Pancreas (tissue), 10 donors: ENCODE measurements around the gene MOV10L1. TPM values are rescaled to one million over a fixed set of nuclear protein-coding genes. Genes with fewer than 3 reads are reported as not detected.
A peak's percentile ranks its signal among the peaks of the same experiment; 100 is the strongest.

Experiments
- ATAC-seq, 4 donors: fragments of 200-7000 bp; cut with Tn5 transposase; one replicate each; pipeline versions ENCODE4 v1.8.0 to v1.9.1; 2020; ENCODE audit warnings: mild to moderate bottlenecking in 4 of 4, moderate library complexity in 4 of 4
- DNase-seq, 6 donors: peaks; one replicate each; pipeline ENCODE4 v3.0.0-alpha.2; 2020
- FAIRE-seq: peaks from 2 replicates; lab custom pipeline; 2012; peaks lifted over from hg19 to GRCh38; lab: Jason Lieb, UNC
- H3K27ac ChIP-seq, 4 donors: fragments of 200-600 bp; sonication (generic); 1 replicate in 3 of 4; 2 replicates in 1 of 4; pipeline versions ENCODE4 v1.5.0 to v1.8.0; 2020
- H3K27me3 ChIP-seq, 4 donors: fragments of 200-600 bp; one replicate each; pipeline ENCODE4 v1.8.0; 2021
- H3K36me3 ChIP-seq, 3 donors: fragments of 200-600 bp; sonication (generic) in 1 of 3; one replicate each; pipeline versions ENCODE4 v1.5.0 to v1.8.0; 2020 to 2021
- H3K4me1 ChIP-seq, 3 donors: fragments of 200-600 bp; one replicate each; pipeline ENCODE4 v1.8.0; 2021
- H3K4me3 ChIP-seq, 4 donors: fragments of 200-600 bp; sonication (generic) in 2 of 4; one replicate each; pipeline versions ENCODE4 v1.5.0 to v1.8.0; 2020 to 2021
- H3K9me3 ChIP-seq, 4 donors: fragments of 200-600 bp; one replicate each; pipeline ENCODE4 v1.8.0; 2021
- CTCF ChIP-seq, 4 donors: fragments of 200-600 bp; sonication (generic) in 3 of 4; IDR thresholded peaks; one replicate each; pipeline versions ENCODE4 v1.5.0 to v1.8.0; 2021; ENCODE audit warnings: antibody characterized with exemption in 4 of 4
- WGBS, 2 donors: extraction: QIAGEN DNeasy Blood & Tissue Kit; methylation state at CpG; one replicate each; pipeline ENCODE4 v1.1.7; 2013; 5-methylcytosine and 5-hydroxymethylcytosine counted together
- intact Hi-C, 3 donors: fragments of 100-400 bp; cut with DNase I; formaldehyde crosslinking; loops; one replicate each; pipeline versions ENCODE4 v1.11.1 to v1.14.2; 2022
- polyA plus RNA-seq, 2 donors: library from polyadenylated mRNA; stranded (reverse); fragments of 200-250 nt; gene quantifications; one replicate each; pipeline ENCODE4 v1.2.3, GENCODE V29; 2013
- total RNA-seq, 6 donors: library from RNA; stranded (reverse); fragmentation: NEBNext Ultra II Directional in 4 of 6; extraction: Animal tissue kit (Norgen Biotek cat#: 25700) in 4 of 6; gene quantifications; one replicate each; pipeline versions ENCODE4 v1.2.1 to v1.2.4, GENCODE V29; 2021 to 2023
- donor health status: healthy with polysubstance abuse.
- donor health status: DM: no; HTN: no; CAD: no; lungs with moderate emphysema.
- donor health status: DM: no; HTN: no; CAD: no.
- donor health status: control.
- donor health status: control.
- donor health status: Bipolar disorder and iron deficiency.
- donor health status: DM: yes; HTN: yes; CAD: no.
- donor health status: DM: no; HTN: no; CAD: no.
- donor health status: DM: no; HTN: no; CAD: no.
- donor health status: DM: yes; HTN: yes; CAD: no.

The MOV10L1 gene
- total RNA-seq (1 to 10 TPM in 1 of 6 donors, under 1 TPM in 4, not detected in 1; 0.09 to 1.9 (median 0.26) TPM), polyA plus RNA-seq (under 1 TPM; 0.23 to 0.80 TPM)

DNA sequence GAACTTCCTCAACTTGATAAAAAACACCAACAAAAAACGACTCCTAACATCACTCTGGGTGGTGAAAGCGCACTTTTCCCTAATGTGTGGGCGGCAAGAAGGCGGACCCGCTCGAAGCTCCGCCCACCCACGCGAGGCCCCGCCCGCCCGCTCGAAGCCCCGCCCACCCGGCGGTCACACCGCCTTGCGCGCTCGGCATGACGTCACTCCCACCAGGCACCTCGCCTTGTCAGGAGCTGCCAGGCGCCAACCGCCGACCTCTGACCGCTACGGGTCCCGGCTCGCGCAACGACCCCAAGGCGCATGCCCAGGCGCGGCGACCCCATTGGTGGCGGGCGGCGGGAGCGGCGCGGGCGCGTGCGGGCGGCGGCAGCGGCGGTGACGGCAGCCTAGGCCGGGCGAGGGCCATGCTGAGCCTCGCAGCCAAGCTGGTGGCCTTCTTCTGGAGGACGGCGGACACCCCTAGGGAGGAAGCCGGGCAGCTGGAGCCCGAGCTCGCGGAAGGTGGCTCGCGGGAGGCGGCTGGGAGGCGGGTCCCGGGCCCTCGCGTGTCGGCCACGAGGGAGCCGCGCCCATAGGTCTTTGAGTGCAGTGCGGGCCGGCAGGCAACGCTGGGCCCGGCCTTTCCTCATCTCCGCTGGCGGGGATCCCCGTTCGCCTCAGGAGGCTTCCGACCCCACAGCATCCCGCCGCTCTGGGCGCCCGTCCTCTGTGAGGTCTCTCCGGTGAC lies at the start of gene MOV10L1:
TSS of gene MOV10L1 (plus strand) at position 325 of the 730 bp plus-strand sequence. CDS start at position 408, 83 bp downstream.
- H3K36me3 ChIP-seq = no peaks in the 10 kb centered on the region

DNA sequence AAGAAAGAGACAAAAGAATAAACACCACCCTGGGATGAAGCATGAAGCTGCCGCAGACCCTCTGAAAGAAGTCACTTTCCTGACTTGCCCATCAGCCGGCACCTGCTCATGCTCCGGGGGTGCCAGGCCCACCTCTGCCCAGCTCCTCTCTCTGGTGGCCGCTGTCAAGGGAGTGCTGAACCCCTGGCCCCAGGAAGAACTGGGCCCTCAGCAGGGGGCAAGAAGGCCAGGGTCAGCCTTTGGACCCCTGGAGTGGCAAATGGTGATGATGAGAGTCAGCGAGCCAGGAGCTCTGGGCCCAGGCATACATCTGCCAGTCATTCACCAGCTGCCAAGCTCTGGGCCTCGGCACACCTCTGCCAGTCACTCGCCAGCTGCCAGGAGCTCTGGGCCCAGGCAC lies 49.1 kb upstream of the MOV10L1 start:
- H3K27me3 ChIP-seq = no peaks in the 10 kb centered on the region
- H3K9me3 ChIP-seq = no peaks in the 10 kb centered on the region
- TF ChIP-seq CTCF (IDR thresholded peaks at IDR 0.05) = no peak
- no peaks in the 10 kb centered on the region for H3K36me3 ChIP-seq
- 81 to 89% methylated on average over 7 of the region's 7 CpGs for WGBS, 2 donors
- DNase-seq (peak in 1 of 6 donors; percentile 26), ATAC-seq (no peak), FAIRE-seq (no peak)
- H3K4me3 ChIP-seq = no peak overlapping the region
- no peak overlapping the region for H3K27ac ChIP-seq
- no peaks in the 10 kb centered on the region for H3K4me1 ChIP-seq
- intact Hi-C loops = no loop called here

More for the DNA sequence above, at the start of gene MOV10L1:
- DNase-seq (peak in 5 of 6 donors; percentile 29 to 62 (median 50)), ATAC-seq (peak in 3 of 4 donors; percentile 18 to 85 (median 25)), FAIRE-seq (no peak)
- Histone ChIP-seq H3K27me3 (peaks cover 0 to 16% (median 0%) of the 10 kb centered on the region in 4 donors), H3K27ac (no peak within 1 kb of the TSS), H3K4me1 (no peaks in the 10 kb centered on the region), H3K4me3 (no peak within 1 kb of the TSS), H3K9me3 (no peaks in the 10 kb centered on the region)
- TF ChIP-seq CTCF (IDR thresholded peaks at IDR 0.05) = no peak
- 29 to 34% methylated on average over 77 to 83 of the region's 83 CpGs for WGBS, 2 donors
- intact Hi-C loops = no loop called here

DNA sequence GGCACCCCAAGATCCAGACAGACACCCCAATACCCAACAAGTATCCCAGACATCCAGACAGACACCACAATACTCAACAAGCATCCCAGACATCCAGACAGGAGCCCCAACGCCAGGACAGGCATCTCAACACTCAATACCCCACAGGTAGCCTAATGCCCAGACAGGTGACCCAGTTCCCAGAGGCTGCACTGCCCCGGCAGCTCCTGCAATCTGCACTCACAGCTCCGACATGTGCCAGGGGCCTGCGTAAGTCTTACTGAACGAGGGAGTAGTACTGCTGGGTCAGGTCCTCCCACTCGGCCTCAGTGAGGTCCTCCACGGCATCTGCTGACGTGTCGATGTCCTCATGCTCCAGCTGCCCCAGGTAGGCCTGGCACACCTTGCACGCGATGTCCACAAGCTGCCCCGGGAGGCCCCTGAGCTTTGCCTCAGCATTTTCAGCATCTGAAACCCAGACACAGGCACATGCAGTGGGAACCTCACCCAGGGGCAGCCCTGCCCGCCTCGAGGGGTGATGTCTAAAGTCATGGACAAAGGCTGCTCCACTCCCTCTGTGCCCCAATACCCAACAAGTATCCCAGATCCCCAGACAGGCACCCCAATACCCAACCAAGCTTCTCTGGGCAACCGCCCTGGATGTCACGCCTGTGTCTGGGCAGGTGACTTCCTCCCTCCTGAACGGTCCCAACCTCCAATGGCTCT lies 48.3 kb upstream of the MOV10L1 start:
- Histone ChIP-seq H3K4me3 (no peak overlapping the region), H3K9me3 (no peaks in the 10 kb centered on the region), H3K4me1 (no peaks in the 10 kb centered on the region), H3K27ac (no peak overlapping the region), H3K27me3 (no peaks in the 10 kb centered on the region), H3K36me3 (no peaks in the 10 kb centered on the region)
- DNase-seq (peak in 1 of 6 donors; percentile 47), FAIRE-seq (no peak), ATAC-seq (no peak)
- TF ChIP-seq CTCF (IDR thresholded peaks at IDR 0.05) = no peak
- 75 to 83% methylated on average over 17 of the region's 17 CpGs for WGBS, 2 donors
- intact Hi-C loops = no loop called here

GRCh38 chr22:50044485-50045118 lies 45.2 kb upstream of the MOV10L1 start:
- Histone ChIP-seq H3K36me3 (no peaks in the 10 kb centered on the region), H3K4me3 (no peak overlapping the region), H3K27ac (no peak overlapping the region), H3K9me3 (no peaks in the 10 kb centered on the region), H3K4me1 (no peaks in the 10 kb centered on the region), H3K27me3 (no peaks in the 10 kb centered on the region)
- intact Hi-C loops = no loop called here
- DNase-seq = peak in 1 of 6 donors; percentile 32
- WGBS, 2 donors = 64 to 69% methylated on average over 30 of the region's 30 CpGs
- FAIRE-seq = no peak
- TF ChIP-seq CTCF (IDR thresholded peaks at IDR 0.05) = no peak
- no peak for ATAC-seq
